HEK293T (cell line): Measurements from ENCODE around the gene RASSF8.

Experiments
- CTCF ChIA-PET: fragments of 350-600 bp; formaldehyde crosslinking; extraction: SDS; loops from one replicate; lab custom pipeline; 2021; ENCODE audit warnings: antibody characterized with exemption, inconsistent platforms; lab: Yijun Ruan, JAX
- POLR2A ChIA-PET: fragments of 350-600 bp; formaldehyde crosslinking; extraction: SDS; loops from one replicate; lab custom pipeline; 2020; ENCODE audit warnings: antibody characterized with exemption, inconsistent platforms; lab: Yijun Ruan, JAX
- DNase-seq: peaks from one replicate; pipeline ENCODE4 v3.0.0; 2012; ENCODE audit warnings: mixed read lengths; ENCODE audit errors: extremely low spot score
- ARNT ChIP-seq: fragments of 450-650 bp; IDR thresholded peaks from 2 replicates; pipeline ENCODE4 v1.6.1; 2017; ENCODE audit warnings: mild to moderate bottlenecking
- BHLHE40 ChIP-seq: fragments of 450-650 bp; IDR thresholded peaks from 2 replicates; pipeline ENCODE4 v1.6.1; 2016; ENCODE audit warnings: mild to moderate bottlenecking, moderate library complexity, borderline replicate concordance
- CTBP1 ChIP-seq: fragments of 450-650 bp; IDR thresholded peaks from 2 replicates; pipeline ENCODE4 v1.6.1; 2016; ENCODE audit warnings: borderline replicate concordance
- ELF4 ChIP-seq: fragments of 450-650 bp; IDR thresholded peaks from 2 replicates; pipeline ENCODE4 v1.6.1; 2017; ENCODE audit warnings: antibody characterized with exemption
- FOXA1 ChIP-seq: fragments of 450-650 bp; IDR thresholded peaks from 2 replicates; pipeline ENCODE4 v1.6.1; 2016; ENCODE audit warnings: mild to moderate bottlenecking
- FOXK2 ChIP-seq: fragments of 450-650 bp; IDR thresholded peaks from 2 replicates; pipeline ENCODE4 v1.6.1; 2016; ENCODE audit warnings: mild to moderate bottlenecking
- FOXM1 ChIP-seq: fragments of 450-650 bp; IDR thresholded peaks from 2 replicates; pipeline ENCODE4 v1.6.1; 2017; ENCODE audit warnings: mild to moderate bottlenecking, borderline replicate concordance
- HDGF ChIP-seq: fragments of 450-650 bp; IDR thresholded peaks from 2 replicates; pipeline ENCODE4 v1.6.1; 2017; ENCODE audit warnings: antibody characterized with exemption, borderline replicate concordance
- L3MBTL2 ChIP-seq: fragments of 450-650 bp; conservative IDR thresholded peaks from 2 replicates; pipeline ENCODE4 v1.6.1; 2016; ENCODE audit warnings: mild to moderate bottlenecking
- LEF1 ChIP-seq: fragments of 450-650 bp; IDR thresholded peaks from 2 replicates; pipeline ENCODE4 v1.6.1; 2017; ENCODE audit warnings: mild to moderate bottlenecking, borderline replicate concordance
- NFRKB ChIP-seq: fragments of 450-650 bp; IDR thresholded peaks from 2 replicates; pipeline ENCODE4 v1.6.1; 2016; ENCODE audit warnings: mild to moderate bottlenecking, moderate library complexity
- PKNOX1 ChIP-seq: fragments of 450-650 bp; IDR thresholded peaks from 2 replicates; pipeline ENCODE4 v1.6.1; 2016
- SP1 ChIP-seq: fragments of 450-650 bp; IDR thresholded peaks from 2 replicates; pipeline ENCODE4 v1.6.1; 2017
- SUZ12 ChIP-seq: fragments of 450-650 bp; IDR thresholded peaks from 2 replicates; pipeline ENCODE4 v1.6.1; 2016; ENCODE audit warnings: mild to moderate bottlenecking
- TARDBP ChIP-seq: fragments of 450-650 bp; IDR thresholded peaks from 2 replicates; pipeline ENCODE4 v1.6.1; 2016
- ZNF384 ChIP-seq: fragments of 450-650 bp; IDR thresholded peaks from 2 replicates; pipeline ENCODE4 v1.6.1; 2016

The RASSF8 gene

GRCh38 chr12:25932971-25933370 lies 25.5 kb upstream of the RASSF8 start:
- TF ChIP-seq HDGF (no peak), BHLHE40 (no peak), FOXM1 (no peak), TARDBP (no peak), NFRKB (no peak), ELF4 (no peak), FOXA1 (no peak), PKNOX1 (no peak)
- no peak for DNase-seq
- POLR2A ChIA-PET = no interaction called here
- CTCF ChIA-PET = no interaction called here

- no peak for DNase-seq
- CTCF ChIA-PET = no interaction called here
- POLR2A ChIA-PET = no interaction called here
- TF ChIP-seq SUZ12 (no peak), FOXM1 (no peak), FOXA1 (no peak), SP1 (no peak), NFRKB (no peak), LEF1 (no peak), PKNOX1 (no peak), CTBP1 (no peak), BHLHE40 (no peak), L3MBTL2 (no peak), ELF4 (no peak), ARNT (no peak), TARDBP (no peak), ZNF384 (no peak), HDGF (no peak), FOXK2 (no peak)
Measured at GRCh38 chr12:25934456-25934855, 24.0 kb upstream of the RASSF8 start.

GRCh38 chr12:25935355-25936144 lies 22.9 kb upstream of the RASSF8 start:
- DNase-seq = no peak
- ChIA-PET POLR2A (no interaction called here), CTCF (no interaction called here)
- TF ChIP-seq FOXK2 (no peak), NFRKB (no peak), HDGF (no peak), FOXM1 (no peak), ELF4 (no peak), ARNT (no peak), SUZ12 (no peak), LEF1 (no peak), BHLHE40 (no peak), TARDBP (no peak), ZNF384 (no peak), FOXA1 (no peak), PKNOX1 (no peak), L3MBTL2 (no peak), CTBP1 (no peak), SP1 (no peak)

DNA sequence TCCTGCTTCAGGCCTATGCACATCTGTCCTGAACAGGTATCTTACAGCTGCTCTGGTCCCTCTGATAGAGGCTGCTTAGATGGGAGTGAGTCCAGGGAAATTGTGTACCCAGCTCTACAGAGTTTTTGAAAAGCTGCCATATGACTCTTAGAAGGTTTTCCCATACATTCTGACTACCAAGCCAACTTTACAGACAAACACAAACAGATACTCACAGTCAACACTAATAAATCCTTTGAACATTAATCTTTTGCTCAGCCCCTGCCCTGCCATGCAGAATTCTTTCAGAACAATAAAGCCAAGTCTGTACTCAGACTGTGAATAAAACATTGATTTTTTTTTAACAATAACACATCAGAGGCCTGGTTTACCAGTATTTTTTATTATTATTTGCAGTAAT lies 21.4 kb upstream of the RASSF8 start:
- TF ChIP-seq LEF1 (no peak), NFRKB (no peak), ELF4 (no peak), ZNF384 (no peak), PKNOX1 (no peak), HDGF (no peak), CTBP1 (no peak), L3MBTL2 (no peak), SP1 (no peak), FOXA1 (no peak), FOXK2 (no peak), FOXM1 (no peak), ARNT (no peak), SUZ12 (no peak)
- CTCF ChIA-PET = no interaction called here
- POLR2A ChIA-PET = no interaction called here
- no peak for DNase-seq

- TF ChIP-seq BHLHE40 = no peak
- no peak for TF ChIP-seq FOXA1
- no peak for TF ChIP-seq PKNOX1
- TF ChIP-seq LEF1 = no peak
- no peak for TF ChIP-seq CTBP1
- no peak for TF ChIP-seq ARNT
- TF ChIP-seq SUZ12 = no peak
- TF ChIP-seq TARDBP = no peak
- TF ChIP-seq HDGF = no peak
- no peak for TF ChIP-seq L3MBTL2
- CTCF ChIA-PET = interaction anchor here (0.7 to 0.9 kb wide), 2 partner anchors 10 to 317 kb away, joined by 3 to 4 read pairs; no protein-coding TSS in a partner anchor
- POLR2A ChIA-PET = no interaction called here
Measured at GRCh38 chr12:25938581-25938980, 19.9 kb upstream of the RASSF8 start.

More at GRCh38 chr12:25938581-25938980, 19.9 kb upstream of the RASSF8 start:
- no peak for DNase-seq
